ENCODE data around the gene L1CAM. TPM values are rescaled to one million over a fixed set of nuclear protein-coding genes. Genes with fewer than 3 reads are reported as not detected.

The L1CAM gene
- total and polyA plus RNA-seq, 9 of the 15 experiments (the other 6 are each of a cell fraction or from before 2014, with no cell fraction given), result 0.09 to 0.86 (median 0.26) TPM; not detected in 3

GRCh38 chrX:153887385-153887784 is 1.4 kb upstream of the L1CAM start (continued):
- peak; percentile 42; the same call in 1 of the 2 replicates for TF ChIP-seq TOE1 (IDR thresholded peaks at IDR 0.05; ENCODE audit: borderline replicate concordance)
- TF ChIP-seq TOE1 (CRISPR knock-in tag; IDR thresholded peaks at IDR 0.05; ENCODE audit: borderline replicate concordance, low read depth), result no peak
- peak; percentile 22; the same call in 1 of the 2 replicates for TF ChIP-seq ETV1 (tag; conservative IDR thresholded peaks at IDR 0.05; ENCODE audit: low read depth)
- TF ChIP-seq REST (IDR thresholded peaks at IDR 0.05; ENCODE audit: borderline replicate concordance), result peak; percentile 25; the same call in 1 of the 2 replicates
- TF ChIP-seq REST (CRISPR knock-in tag; IDR thresholded peaks at IDR 0.05; ENCODE audit: low read depth), result 0 out of 2 replicates have a peak, but pooled peaks have one; percentile 34
- no peak for TF ChIP-seq ATF2 (CRISPR knock-in tag; IDR thresholded peaks at IDR 0.05)
- TF ChIP-seq TBP (optimal IDR thresholded peaks at IDR 0.05; ENCODE audit: low read depth, low read length), result no peak
- 0 out of 2 replicates have a peak, but pooled peaks have one; percentile 24 for TF ChIP-seq ZBTB9 (CRISPR knock-in tag; IDR thresholded peaks at IDR 0.05)
- no peak for TF ChIP-seq ZBED1 (IDR thresholded peaks at IDR 0.05)
- peak in 1 of 2 experiments; percentile 18; a peak in 2 of 4 replicates for TF ChIP-seq RAD21 (CRISPR knock-in tag; conservative IDR thresholded peaks at IDR 0.05 in 1 of 2, IDR thresholded peaks at IDR 0.05 in 1 of 2)
- TF ChIP-seq MYC (IDR thresholded peaks at IDR 0.05; ENCODE audit: low read depth, low read length), result peak; percentile 58
- no peak for TF ChIP-seq MYC (CRISPR knock-in tag; IDR thresholded peaks at IDR 0.05; ENCODE audit: borderline replicate concordance, low read depth)
- no peak for TF ChIP-seq ZNF143 (CRISPR knock-in tag; IDR thresholded peaks at IDR 0.05)

Measured in K562 (cell line).